ENCODE measurements around the gene NAALAD2. TPM values are rescaled to one million over a fixed set of nuclear protein-coding genes. Genes with fewer than 3 reads are reported as not detected.
"Not testable (repeated sequence)": the region's sequence is repeated elsewhere in the genome, so short reads cannot be mapped to it uniquely, and the experiment has no call there.

The NAALAD2 gene
- total and polyA plus RNA-seq, 2 of the 8 experiments (the other 6 are each of a cell fraction or from before 2014, with no cell fraction given) = 2.6 to 3.9 TPM

- H2AK5ac ChIP-seq (ENCODE audit: low read depth, low read length); H3K79me1 ChIP-seq (ENCODE audit: low read depth, low read length); H3K27me3 ChIP-seq (replicated peaks in 1 of 4; ENCODE audit: control insufficient read depth in 3 of 4, extremely low read depth in 1 of 4, insufficient read depth in 3 of 4, low read length in 3 of 4); H3K23ac ChIP-seq (ENCODE audit: insufficient read length); H2AFZ ChIP-seq (ENCODE audit: low read length); FAIRE-seq; H2BK12ac ChIP-seq (ENCODE audit: low read depth, low read length); H3K14ac ChIP-seq (ENCODE audit: insufficient read length); H3K18ac ChIP-seq (ENCODE audit: extremely low read depth, low read length); H2BK15ac ChIP-seq (ENCODE audit: low read length); H3K4me1 ChIP-seq (replicated peaks in 1 of 4; ENCODE audit: control insufficient read depth in 3 of 4, insufficient read depth in 4 of 4, low read length in 3 of 4); H2BK5ac ChIP-seq (ENCODE audit: low read depth, low read length); H4K8ac ChIP-seq (ENCODE audit: extremely low read depth, insufficient read depth, low read length); H4K20me1 ChIP-seq (replicated peaks in 1 of 2; ENCODE audit: control insufficient read depth in 1 of 2, insufficient read depth in 2 of 2, low read length in 2 of 2); H3K4me2 ChIP-seq (ENCODE audit: insufficient read depth in 1 of 2, low read depth in 2 of 2, low read length in 2 of 2); H3K9me3 ChIP-seq (ENCODE audit: insufficient read depth in 2 of 2, low read depth in 1 of 2, low read length in 1 of 2); CTCF ChIA-PET (ENCODE audit: partially characterized antibody); POLR2A ChIA-PET (ENCODE audit: partially characterized antibody); H2BK120ac ChIP-seq (replicated peaks; ENCODE audit: low read depth, low read length); H4K5ac ChIP-seq (ENCODE audit: insufficient read length, low read depth, low read length); H4K91ac ChIP-seq (replicated peaks; ENCODE audit: insufficient read length, low read length); H3K56ac ChIP-seq (replicated peaks; ENCODE audit: insufficient read length, low read depth, low read length); H3K9ac ChIP-seq (replicated peaks in 1 of 4; ENCODE audit: extremely low read depth in 1 of 4, low read depth in 3 of 4, low read length in 3 of 4); H3K23me2 ChIP-seq (ENCODE audit: low read depth, low read length); H3K4me3 ChIP-seq (ENCODE audit: extremely low read depth in 1 of 4, insufficient read depth in 2 of 4, low read depth in 3 of 4, low read length in 4 of 4); H2BK20ac ChIP-seq (ENCODE audit: low read length); DNase-seq (ENCODE audit: low read depth in 1 of 2, low spot score in 2 of 2); H3K4ac ChIP-seq (replicated peaks; ENCODE audit: insufficient read length, low read depth, low read length); H3K27ac ChIP-seq (ENCODE audit: low read depth, low read length): not testable (repeated sequence)
- Histone ChIP-seq H3K79me2 (ENCODE audit: control insufficient read depth in 1 of 2, insufficient read depth in 2 of 2, low read length in 2 of 2) (peaks cover 0 to 14% of the 10 kb centered on the region in 2 experiments; a peak in 2 of 4 replicates), H3K36me3 (ENCODE audit: control insufficient read depth in 2 of 4, insufficient read depth in 4 of 4, low read length in 3 of 4) (peaks cover 4 to 62% (median 17%) of the 10 kb centered on the region in 4 experiments; a peak in 7 of 8 replicates)
- WGBS, 2 experiments (ENCODE audit: extremely low coverage in 1 of 2, insufficient coverage in 1 of 2, insufficient read length in 1 of 2, insufficient replicate concordance in 2 of 2, low coverage in 1 of 2, low lambda C conversion rate in 2 of 2, missing lambda C conversion rate in 1 of 2) = 88% methylated on average over 10 of the region's 10 CpGs; no CpG with 5 or more reads in 1 of the 2 experiments
Measured at GRCh38 chr11:90207992-90208391, 73.5 kb downstream of the NAALAD2 start.
